ENCODE results near the gene KRT25.

- TF ChIP-seq GATA2 (IDR thresholded peaks at IDR 0.05; ENCODE audit: low read depth, low read length) (no peak), GATA3 (IDR thresholded peaks at IDR 0.05; ENCODE audit: low read depth, low read length) (no peak)
These were observed 30.5 kb downstream of the KRT25 start for GRCh38 chr17:40724656-40725055.

Data from SH-SY5Y (cell line).